GM12865 (cell line): ENCODE measurements around the gene JCAD.
A peak's percentile ranks its signal among the peaks of the same experiment; 100 is the strongest.

Source experiments
- DNase-seq: peaks from one replicate; pipeline ENCODE4 v3.0.0; 2010; ENCODE audit warnings: low read depth
- H3K4me3 ChIP-seq: 2 replicates; pipeline ENCODE4 v1.5.1; 2011; ENCODE audit warnings: mild to moderate bottlenecking, low read depth, low read length, control low read depth
- TF ChIP-seq, protein P1 (sequence below): IDR thresholded peaks from 2 replicates; pipeline ENCODE4 v1.5.1; 2011; ENCODE audit warnings: low read length, control low read depth, low read depth, inconsistent platforms; ENCODE audit not compliant: insufficient read depth; ENCODE audit errors: missing control alignments

Gene JCAD

DNA sequence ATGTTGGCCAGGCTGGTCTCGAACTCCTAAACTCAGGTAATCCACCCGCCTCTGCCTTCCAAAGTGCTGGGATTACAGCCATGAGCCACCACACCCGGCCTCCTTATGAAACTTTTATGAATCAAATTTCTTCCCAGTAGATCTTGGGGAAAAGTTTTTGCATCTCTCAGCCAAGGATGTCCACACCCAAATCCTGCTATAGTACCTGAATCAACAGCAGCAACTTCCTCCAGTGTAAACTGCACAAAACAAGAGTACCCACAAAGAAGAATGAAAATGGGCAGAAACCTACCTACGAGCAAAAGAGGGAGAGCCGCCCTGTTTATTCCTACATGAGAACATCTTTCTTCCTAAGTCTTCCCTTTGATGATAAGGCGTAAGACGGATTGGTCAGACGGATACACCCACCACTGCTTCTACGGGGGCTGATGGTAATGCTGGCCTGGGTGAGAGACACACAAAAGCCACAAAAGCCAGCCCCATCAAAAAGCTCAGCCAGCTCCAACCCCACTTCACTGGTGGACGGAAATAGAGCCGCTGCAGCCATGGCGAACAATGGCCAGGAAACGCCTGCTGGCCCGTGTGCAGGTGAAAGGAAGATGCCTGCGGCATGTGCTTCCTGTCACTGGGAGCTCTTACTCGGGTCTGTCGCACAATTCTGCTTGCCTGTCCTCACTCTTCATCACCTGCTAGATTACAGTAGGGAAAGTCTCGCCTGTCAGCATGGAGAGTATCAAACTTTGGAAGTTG lies 10.4 kb downstream of the JCAD start:
- no peak for DNase-seq
- TF ChIP-seq, protein P1, sequence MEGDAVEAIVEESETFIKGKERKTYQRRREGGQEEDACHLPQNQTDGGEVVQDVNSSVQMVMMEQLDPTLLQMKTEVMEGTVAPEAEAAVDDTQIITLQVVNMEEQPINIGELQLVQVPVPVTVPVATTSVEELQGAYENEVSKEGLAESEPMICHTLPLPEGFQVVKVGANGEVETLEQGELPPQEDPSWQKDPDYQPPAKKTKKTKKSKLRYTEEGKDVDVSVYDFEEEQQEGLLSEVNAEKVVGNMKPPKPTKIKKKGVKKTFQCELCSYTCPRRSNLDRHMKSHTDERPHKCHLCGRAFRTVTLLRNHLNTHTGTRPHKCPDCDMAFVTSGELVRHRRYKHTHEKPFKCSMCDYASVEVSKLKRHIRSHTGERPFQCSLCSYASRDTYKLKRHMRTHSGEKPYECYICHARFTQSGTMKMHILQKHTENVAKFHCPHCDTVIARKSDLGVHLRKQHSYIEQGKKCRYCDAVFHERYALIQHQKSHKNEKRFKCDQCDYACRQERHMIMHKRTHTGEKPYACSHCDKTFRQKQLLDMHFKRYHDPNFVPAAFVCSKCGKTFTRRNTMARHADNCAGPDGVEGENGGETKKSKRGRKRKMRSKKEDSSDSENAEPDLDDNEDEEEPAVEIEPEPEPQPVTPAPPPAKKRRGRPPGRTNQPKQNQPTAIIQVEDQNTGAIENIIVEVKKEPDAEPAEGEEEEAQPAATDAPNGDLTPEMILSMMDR, result no peak
- no peak overlapping the region for H3K4me3 ChIP-seq

DNA sequence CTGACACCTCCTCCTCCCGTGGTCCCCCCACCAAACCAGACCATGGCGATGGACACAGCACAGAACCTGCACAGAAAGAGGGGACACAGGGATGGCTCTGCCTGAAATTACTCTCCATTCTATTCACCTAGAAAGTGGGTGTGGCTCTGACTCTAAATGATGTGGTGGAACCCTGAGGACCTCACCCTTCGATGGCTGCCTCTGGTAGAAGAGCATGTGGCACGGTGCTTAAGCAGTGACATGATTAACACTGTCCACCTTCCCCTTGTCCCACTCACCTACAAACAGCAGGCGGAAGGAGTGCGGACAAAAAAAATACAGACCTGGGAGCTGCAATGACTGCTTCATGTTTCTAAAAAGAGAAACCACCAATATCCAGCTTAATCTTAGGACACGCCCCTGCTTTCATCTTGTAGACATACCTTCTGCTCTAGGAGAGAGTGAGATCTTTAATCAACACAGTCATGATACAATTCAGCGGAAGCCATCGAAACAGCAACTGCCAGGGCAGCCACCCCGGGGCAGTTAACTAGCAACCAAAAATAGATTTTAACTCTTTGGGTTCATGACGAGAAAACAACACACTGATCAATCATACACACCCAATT lies 11.4 kb downstream of the JCAD start:
- TF ChIP-seq, protein P1, result no peak
- H3K4me3 ChIP-seq, result no peak overlapping the region
- DNase-seq, result no peak

DNA sequence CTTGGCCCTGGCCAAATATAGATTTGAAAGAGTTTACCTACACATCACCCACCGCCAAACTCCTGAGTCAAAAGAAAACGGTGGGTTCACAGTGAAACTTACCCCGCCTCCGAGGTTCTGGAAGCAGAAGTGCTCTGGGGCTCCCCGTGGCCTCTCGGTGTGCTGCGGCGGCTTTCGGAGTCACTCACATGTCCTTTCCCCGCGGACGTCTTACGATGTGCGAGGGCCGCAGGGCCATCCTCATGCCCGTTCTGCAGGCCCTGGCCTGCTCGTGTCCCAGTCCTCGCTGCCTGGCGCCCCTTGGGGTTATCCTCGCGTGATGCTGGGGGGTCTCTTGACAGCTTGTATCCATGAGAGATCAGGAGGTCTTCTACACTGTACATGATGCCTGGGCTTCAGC lies 12.0 kb downstream of the JCAD start:
- peak; percentile 59 for DNase-seq
- H3K4me3 ChIP-seq, result no peak overlapping the region

DNA sequence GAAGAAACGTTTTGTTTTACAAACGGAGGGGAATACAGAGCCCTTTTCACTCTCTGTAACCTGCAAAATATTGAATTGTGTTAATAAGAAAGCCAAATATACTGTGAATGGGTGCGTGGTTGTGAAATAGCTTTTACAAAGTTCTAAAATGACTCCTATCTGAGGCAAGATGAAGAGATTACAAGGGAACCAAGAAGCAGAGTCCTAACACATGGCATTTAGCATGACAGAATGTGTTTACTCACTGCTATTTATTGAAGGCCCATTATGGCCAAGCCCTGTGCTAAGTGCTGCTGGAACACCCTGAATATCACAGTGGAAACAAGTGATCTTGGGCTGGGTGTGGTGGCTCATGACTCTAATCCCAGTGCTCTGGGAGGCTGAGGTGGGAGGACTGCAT lies 12.9 kb downstream of the JCAD start:
- no peak overlapping the region for H3K4me3 ChIP-seq
- no peak for DNase-seq
- TF ChIP-seq, protein P1, result no peak

More for the DNA sequence above, 12.0 kb downstream of the JCAD start:
- TF ChIP-seq, protein P1, result no peak

DNA sequence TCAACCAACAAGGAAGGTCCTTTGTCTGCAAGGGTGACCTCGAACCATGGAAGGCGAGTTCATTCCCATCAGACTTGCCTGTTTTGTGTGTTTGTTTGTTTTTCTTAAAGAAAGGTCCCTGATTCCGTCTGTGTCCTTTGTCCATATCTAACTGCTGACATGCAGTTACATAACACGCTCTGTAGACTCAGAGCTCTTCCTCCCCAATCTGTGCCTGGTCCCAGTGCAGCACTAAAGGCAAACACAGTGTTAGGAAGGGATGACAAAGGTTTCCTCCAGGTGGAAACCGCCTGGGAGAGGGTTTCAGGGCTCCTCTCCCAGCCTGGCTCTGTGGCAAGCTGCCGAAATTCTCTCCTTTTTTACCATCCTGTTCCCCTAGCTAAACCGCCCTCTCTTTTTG lies 13.4 kb downstream of the JCAD start:
- TF ChIP-seq, protein P1, result no peak
- H3K4me3 ChIP-seq, result no peak overlapping the region
- no peak for DNase-seq

DNA sequence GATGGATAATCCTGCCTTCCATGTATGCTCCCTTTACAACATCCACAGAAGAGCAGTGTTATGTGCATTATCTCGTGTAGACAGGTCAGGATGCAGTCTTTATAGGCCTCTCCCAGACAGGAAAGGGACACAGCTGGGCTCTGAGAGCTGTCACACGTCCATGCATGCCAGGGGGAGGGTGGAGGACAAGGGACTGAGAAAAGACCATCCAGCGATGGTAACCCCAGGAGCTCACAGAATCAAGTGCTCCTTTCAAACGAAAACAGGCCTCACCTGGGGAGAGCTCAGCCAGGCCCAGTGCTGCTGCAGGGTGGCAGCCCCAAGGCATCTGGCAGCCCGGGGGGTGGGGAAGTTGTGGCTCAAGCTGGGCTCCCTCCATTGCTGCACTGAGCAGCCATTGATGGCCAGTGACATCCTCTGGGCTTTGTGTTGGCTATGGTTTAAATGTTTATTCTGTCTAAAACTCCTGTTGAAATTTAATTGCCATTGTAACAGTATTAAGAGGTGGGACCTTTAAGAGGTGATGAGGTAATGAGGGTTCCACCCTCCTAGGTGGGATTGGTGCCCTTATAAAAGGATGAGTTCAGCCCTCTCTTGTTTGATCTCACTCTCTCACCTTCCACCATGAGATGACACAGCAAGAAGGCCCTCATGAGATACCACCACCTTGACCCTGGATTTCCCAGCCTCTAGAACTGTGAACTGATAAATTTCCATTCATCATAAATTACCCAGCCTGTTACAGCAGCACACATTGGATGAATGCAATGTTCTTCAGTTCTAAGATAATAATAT lies 15.7 kb downstream of the JCAD start:
- H3K4me3 ChIP-seq, result no peak overlapping the region
- TF ChIP-seq, protein P1, result no peak
- no peak for DNase-seq
